ENCODE measurements around the gene CELA3B.
"Not testable (repeated sequence)": the region's sequence is repeated elsewhere in the genome, so short reads cannot be mapped to it uniquely, and the experiment has no call there.

The CELA3B gene, protein sequence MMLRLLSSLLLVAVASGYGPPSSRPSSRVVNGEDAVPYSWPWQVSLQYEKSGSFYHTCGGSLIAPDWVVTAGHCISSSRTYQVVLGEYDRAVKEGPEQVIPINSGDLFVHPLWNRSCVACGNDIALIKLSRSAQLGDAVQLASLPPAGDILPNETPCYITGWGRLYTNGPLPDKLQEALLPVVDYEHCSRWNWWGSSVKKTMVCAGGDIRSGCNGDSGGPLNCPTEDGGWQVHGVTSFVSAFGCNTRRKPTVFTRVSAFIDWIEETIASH

DNA sequence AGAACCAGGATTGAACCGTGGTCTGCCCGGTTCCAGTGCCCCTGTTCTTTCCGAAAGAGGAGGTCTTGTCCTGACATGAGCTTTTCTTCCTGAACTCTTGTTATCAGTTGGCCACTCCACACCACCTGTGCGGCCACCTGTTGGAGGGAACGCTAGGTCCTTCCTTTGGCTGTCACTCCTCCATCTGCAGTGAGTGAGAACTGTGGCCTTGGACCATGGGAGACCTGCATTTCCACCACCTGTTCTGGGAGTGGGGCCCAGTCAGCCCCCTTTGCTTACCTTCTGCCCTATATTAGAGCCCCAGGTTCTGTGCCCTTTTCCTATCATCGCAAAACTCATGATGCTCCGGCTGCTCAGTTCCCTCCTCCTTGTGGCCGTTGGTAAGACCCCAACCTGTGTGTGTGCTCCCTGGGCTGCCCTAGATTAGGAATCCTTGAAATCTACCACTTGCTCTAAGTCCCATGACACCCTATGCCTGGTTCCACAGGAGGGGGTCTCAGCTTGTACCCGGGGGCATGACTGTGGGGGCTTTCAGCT is at the start of gene CELA3B:
Gene CELA3B (plus strand): TSS at position 320 of the 537 bp plus-strand sequence. CDS start 18 bp downstream, at position 338.
- not testable (repeated sequence) for DNase-seq

DNA sequence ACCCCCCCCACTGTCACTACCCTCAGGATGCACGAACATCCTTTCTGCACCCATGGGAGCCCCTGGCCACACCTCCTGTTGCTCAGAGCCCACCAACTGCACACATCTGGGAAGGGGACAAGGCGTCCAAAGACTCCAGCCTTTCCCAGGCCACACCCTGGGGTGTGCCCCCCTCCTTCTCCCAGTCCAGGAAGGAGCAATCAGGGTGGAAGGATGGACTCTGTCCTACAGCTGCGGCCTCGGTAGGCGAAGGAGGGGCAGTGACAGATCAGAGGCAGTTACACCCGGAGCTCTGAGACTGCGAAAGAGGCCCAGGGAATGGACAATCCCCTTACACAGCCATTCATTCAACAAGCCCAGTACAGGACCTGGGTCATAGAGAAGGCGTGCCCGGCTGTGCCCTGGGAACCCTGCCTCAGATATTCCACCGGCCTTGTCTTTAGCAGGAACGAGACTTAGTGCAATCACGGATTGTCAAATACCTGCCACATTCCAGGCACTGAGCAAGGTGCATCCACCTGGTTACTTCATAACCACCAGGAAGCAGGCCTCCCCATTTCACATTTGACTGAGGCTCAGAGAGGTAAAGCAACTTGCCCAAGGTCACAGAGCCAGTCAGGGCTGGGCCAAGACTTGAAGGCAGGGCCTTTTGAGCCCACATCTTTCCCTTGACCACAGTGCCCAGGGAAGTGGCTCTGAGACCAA is 49.1 kb upstream of the CELA3B start:
- no peak for DNase-seq

DNA sequence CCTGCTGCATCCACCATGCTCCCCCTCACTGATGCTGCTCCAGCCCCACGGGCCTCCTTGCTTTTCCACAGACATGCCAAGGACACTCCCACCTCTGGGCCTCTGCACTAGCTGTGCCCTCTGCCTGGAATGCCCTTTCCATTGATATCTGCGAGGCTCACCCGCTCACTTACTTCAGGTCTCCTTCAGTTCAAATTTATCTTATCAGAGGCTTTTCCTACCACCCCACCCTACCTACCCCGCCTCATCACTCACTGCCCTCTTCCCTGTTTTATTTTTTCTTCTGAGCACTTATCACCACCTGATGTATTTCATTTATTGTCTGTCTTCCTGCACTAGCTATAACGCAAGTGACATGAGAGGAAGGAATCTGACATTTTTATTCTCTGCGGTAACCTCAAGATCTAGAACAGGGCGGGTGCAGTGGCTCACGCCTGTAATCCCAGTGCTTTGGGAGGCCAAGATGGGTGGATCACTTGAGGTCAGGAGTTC is 46.7 kb upstream of the CELA3B start:
- no peak for DNase-seq

DNA sequence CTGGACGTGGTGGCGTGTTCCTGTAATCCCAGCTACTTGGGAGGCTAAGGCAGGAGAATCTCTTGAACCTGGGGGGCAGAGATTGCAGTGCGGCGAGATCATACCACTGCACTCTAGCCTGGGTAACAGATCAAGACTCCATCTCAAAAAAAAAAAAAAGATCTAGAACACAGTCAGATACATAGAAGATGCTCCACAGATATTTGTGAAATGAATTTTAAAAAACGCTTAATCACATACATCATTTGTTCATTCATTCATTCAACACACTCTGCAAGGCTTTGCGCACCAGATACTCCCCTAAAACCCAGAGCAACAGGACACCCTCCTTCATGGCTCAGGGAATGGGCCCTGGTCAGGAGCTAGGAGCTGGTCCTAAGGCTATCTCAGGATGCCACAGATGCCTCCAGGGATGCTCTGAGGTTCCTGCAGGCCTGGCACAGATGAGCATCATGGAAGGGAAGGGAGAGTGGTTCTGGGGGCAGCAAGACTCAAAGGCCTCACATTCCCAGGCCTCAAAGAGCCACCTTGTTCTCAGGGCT is 46.1 kb upstream of the CELA3B start:
- DNase-seq: no peak

DNA sequence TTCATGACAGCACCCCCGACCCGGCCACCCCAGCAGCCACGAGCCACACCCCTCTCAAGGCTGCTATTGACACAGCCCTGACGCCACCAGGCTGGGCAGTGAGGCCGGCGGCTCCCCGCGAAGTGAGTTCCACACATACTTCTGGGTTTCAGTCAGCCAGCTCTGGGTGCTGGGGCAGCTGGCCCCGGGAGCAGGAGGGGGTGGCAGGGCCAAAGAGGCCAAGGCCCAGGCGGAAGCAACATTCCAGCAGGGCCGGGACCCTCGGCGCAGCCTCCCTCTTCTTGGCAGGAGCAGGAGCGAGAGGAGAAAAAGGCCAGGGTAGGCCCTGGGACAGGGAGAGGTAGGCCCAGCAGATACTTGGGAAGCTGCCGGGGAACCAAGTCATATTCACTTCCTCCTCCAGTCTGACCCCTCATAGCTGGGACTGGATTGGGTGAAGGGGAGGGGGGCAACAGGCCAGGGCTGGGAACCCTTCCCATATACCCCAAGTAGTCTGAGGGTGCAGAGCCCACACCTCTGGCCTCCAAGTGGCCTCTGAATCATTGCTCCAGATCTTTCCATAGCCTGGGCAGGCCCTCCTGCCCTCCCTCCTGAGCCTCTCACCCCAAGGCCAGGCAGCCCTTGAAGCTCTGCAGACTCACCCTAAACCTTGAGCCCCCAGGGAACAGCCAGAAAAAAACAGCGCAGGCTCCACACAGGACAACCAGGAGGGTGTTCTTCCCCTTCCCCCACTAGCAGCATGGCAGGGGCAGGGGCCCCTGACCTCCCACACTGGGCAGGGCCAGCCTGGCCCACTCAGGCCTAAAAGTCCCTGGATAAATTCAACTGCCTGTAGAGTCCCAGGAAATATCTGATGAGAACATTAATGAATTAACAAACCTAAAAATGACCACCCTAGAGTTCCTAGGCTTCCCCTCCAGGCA is 45.4 kb upstream of the CELA3B start:
- no peak for DNase-seq

DNA sequence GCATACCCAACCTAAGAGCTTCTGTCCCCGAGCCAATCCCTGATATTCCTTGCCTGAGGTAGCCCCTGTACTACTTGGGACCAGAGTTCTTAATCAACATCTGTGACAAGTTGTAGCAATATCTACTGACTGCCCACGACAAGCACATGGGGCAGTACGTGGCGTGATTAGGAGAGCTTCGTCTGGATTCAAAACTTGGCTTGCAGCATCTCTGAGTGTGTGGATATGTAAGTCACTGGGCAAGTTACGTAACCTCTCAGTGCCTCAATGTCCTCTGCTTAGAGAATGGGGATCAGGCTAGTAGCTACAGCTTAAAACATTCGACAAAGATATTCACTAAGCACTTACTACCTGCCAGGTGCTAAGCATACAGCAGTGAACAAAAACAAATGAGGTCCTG is 44.7 kb upstream of the CELA3B start:
- DNase-seq: no peak

DNA sequence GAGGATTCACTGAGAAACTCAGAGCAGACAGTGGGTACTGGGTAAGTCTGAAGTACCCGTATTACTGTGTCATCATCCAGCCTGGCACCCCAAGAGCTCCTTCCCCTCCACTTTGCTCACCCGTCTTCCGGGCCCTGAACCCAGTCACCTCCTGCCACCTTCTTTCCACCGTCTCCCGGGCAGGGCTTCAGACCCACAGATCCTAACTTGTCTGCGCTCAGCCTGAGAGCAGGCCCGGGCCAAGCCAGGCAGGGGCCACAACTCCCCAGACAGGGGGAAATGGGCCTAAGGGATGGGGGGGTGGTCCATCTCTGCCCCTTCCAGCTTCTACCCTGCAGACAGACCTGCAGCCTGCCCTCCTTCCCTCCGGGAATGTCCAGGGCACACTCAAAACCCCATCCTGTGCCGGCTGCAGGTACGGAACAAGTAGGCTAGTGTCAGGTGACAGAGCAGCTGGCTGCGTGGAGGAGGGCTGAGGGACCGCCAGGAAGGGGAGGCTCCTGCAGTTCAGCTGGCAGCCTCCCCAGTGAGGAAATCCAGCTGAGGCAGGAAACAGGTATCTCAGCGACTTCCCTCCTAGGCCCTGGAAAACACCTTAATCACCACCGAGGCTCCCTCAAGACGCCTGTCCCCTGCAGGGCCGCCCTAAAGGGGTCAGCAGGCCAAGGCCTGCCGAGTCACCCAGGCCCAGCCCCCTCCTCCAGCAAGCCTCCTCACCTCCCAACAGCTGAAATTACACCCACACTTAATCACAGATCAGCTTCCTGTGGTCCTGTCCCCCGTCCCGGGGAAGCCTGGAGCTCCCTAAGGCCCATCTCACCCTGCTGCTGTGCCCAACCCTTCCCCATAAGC is 43.2 kb upstream of the CELA3B start:
- DNase-seq: no peak

DNA sequence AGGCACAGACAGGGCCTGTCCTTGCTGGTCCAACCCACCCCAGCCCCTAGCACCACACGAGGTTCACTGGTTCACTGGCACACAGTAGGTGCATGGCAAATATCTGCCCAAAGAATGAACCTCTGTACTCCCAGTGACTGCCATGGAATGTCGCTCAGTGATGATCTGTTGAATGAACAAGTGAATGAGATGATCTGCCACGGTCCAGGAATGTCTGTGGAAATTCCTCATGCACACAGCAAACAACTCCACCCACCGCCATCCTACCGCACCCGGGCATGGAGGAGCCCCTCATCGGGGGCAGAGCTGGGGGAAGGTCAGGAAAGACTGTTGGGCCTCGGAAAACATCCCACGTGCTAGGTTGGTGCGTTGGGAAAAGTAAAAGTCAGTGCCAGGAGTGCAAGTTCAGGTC is 41.4 kb upstream of the CELA3B start:
- no peak for DNase-seq

DNA sequence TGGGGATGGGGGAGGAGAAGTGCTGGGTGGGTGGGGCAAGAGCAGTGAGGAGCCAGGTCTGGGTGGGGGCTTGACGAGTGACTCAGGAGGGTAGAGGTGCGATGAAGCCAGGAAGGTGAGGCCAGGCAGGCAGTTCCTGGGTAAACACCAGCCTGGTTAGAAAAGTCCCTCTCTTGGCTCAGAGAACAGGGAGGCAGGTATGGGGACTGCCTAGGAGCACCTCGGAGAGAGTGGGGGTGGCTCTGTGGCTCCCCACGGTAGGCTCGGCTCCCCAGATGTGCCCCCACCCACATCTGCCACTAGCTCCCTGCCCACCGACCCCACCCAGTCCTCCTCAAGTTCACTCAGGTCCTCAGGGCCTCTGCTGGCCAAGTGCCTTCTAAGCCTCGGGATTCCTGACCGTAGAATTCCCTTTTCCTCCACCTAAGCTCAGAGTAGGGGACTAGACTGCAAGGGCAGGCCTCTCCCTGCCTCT is 40.9 kb upstream of the CELA3B start:
- no peak for DNase-seq

DNA sequence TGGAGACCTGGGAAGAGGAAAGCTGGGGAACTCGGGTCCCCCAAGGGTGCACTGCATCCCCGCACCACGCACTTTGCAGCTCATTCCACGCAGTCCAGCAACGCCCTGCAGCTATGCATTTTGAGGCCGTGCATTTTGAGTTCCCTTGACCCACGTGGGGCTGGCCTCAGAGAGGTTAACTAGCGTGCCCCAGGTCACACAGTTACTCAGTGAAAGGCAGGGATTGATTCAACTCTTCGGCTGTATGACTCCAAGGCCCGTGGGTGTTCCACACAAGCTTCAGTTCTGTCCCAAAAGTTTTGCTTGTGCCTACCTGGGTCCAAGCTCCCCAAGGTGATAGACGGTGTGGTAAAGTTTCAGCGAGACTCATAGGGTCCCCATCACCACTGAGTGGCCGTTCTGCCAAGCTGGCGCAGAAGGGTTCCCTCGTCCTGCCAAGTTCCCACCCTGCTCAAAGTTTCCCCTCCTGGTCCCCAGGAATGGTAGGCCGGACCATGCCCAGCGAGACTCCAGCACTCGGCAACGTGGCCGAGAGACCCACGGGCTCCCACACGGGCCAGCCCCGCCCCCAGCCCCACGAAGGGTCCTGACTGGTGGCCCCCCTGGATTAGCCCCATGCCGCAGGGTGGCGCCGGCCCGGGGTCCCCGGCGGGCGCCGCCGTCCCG is 40.3 kb upstream of the CELA3B start:
- no peak for DNase-seq

DNA sequence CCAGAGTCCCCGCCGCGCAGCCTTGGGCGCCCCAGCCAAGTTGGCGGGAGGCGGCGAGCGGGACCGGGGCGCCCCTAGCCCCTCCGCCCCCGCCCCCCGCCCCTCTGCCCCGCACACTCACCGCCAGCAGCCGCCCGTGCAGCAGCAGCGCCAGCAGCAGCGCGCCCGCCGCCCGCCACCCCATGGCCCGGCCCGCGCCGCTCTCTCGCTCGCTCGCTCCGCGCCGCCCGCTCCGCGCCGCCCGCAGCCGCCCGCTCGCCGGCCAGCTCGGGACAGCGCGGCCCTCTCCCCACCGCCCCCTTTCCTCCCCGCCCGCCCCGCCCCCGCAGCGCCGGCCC is 39.8 kb upstream of the CELA3B start, which contains the start of gene HSPG2:
Gene HSPG2 (minus strand): TSS at position 277 of the 338 bp plus-strand sequence. CDS start 93 bp downstream, at position 184.
- DNase-seq: no peak

DNA sequence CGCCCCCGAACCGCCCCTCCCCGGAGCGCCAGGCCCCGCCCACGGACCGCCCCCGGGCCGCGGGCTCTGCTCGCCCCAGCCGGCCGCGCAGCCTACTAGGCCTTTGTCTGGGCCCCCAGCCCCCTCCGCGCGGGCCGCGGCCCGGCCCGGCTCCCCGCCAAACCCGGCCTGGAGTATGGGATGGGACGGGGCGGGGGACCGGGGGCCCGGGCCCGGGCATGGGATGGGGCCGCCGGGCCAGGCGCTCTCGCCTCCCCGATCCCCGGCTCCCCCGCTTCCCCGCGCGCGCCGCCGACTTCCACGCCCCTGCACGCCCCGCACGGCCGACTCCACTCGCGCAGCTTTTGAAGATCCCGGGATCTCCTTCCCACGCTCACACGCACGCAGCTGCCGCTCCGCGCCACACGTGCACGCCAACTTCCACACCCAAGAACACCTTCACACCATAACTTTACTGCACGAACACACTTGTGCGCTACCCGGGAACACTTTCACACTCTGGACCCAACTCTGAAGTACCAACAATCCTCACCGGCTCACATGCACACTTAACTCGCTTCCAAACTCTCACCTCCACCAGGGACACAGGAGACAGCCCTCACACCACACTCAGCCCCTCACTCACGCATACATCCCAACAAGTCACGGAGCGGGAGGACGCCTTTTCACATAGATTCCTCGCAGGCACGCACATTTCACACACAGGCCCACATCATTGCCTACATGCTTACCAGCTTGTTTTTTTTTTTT is 39.3 kb upstream of the CELA3B start:
- peak; percentile 58 for DNase-seq

DNA sequence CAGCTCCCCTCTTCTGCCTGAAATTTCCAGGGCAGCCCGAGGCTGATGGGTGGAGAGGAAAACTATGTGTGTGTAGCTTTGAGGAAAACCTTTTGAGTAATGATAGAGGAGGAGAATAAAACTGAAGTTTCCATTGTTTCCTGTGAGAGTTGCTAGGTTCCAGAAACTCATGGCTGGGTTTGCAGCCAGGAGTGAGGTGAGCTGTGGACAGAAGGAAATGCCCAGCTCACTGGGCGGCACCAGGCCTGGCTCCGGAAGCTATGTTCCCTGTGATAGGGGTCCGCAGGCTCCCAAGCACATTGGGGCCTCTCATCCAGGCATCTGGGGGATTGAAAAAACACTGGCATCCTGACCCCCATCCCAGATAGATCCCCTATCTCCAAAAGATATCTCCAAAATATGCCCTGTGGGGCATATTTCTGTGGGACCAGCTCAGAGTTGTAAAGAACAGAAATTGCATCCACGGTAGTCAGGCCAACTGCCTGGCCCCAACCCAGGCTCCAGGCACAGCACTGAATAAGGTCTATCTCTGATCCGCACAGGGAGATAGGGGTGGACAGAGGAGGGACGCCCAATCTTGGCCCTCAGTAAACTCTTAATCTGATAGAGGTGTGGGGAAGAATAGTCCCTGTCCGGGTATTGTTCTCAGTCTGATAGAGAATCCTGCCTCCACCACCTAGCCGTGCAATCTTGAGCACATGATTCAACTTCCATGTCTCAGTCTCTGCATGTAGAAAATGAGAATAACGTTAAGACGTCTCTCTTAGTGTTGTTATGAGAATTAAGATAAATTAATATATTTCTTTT is 37.9 kb upstream of the CELA3B start:
- no peak for DNase-seq

DNA sequence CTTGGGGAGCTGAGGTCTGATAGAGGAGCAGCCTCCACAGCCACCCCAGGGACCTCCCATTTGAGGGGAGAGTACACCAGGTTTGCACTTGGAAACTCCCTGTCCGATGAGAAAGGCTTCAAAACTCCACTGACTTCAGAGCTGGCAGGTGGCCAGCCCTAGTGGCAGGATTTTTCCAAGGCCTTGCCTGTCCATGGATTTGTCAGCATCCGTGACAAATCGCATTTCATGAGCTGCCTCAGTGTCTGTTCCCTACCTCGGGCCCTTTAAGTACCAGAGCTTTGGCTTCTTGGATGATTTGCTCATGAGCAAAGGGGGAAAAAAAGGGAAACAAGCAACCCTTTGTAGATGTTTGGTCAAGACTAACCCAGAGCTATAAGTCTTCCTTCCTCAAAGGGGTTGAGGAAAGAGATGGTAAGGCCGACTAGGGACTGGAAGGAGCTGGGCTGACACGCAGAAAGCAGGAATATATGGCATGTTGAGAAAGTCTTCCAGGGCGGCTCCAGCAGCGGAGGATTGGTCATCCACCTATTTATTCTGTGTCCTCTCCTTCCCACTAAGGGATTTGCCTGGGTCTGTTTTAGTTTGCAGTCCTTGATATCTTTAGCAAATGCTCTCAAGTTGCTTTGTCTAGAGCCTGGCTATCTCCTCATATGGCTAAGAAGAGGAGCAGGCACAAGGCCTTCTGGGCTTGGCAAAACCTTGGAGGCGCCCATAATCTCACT is 37.0 kb upstream of the CELA3B start:
- DNase-seq: no peak

DNA sequence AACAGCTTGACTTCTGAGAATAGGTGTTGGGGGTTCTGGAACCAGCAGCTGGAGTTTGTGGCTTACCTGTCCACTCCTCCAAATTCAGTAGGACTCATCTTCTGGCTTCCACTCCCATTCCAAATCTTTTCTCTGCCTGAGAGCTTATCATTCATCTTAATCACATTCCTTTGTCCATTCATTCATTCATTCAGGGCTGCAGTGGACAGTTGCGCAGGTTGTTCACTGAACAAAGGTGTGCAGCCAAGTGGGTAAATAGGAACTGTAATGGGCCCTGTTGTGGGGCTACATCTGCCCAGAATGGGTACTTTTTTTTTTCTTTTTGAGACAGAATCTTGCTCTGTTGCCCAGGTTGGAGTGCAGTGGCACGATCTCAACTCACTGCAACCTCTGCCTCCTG is 36.3 kb upstream of the CELA3B start:
- no peak for DNase-seq

DNA sequence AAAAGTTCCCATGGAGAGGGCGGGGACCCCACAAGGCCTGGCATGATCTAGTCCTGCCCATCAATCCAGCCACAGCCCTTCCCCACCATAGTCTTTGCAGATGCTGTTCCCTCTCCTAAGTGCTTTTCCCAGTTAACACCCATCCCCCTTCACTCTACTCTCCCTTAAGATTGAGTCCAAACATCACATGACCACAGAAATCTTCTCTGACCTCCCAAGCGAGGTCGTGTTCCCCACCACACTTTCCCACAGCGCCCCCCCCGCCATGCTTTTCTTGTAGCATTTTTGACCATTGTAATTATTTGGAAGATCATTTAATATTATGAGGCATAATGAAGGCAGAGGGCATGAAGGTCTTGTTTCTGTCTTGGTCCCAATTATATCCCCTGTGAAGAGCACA is 35.5 kb upstream of the CELA3B start:
- no peak for DNase-seq

DNA sequence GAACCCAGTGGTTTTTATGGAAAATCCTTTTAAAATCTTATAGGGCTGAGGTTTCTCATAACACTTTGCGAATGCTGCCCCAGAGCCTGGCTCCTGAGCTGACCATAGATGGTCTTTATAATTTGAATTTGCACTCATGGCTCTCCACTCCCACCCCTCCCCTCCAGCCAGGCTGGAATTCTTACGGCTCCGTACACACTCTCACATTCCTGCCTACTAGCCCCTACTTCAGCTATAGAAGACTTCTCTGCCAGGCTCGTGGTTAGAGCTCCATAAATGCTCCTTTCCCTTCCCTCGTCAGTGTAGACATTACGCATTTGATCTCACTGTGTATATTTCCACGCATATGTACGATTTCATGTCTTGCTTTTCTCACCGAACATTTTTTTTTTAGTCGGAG is 34.4 kb upstream of the CELA3B start:
- no peak for DNase-seq

DNA sequence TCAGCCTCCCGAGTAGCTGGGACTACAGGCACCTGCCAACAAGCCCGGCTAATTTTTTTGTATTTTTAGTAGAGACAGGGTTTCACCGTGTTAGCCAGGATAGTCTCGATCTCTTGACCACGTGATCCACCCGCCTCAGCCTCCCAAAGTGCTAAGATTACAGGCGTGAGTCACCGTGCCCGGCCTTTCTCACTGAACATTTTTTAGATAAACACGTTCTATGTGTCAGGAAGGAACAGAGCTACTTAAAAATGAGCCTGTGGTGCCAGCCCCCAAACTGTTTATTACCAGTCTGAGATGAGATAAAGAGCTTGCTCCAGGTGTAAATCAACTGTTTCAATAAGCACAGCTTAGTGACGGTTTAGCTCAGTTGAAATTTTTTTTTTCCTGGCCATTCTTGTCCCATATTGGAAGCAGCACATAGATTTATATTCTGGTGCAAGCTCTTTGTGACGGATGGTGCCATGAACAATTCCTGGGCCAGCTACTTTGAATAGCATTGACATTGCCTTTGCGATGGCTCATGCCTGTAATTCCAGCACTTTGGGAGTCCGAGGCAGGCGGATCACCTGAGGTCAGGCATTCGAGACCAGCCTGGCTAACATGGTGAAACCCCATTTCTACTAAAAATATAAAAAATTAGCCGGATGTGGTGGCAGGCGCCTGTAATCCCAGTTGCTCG is 33.7 kb upstream of the CELA3B start:
- not testable (repeated sequence) for DNase-seq
